DMS53 (cell line): ENCODE measurements around the gene ADA.

Experiments
- DNase-seq: peaks from one replicate; lab custom pipeline; 2025; lab: John Stamatoyannopoulos, UW

The ADA gene

GRCh38 chr20:44644667-44645131 lies 6.8 kb downstream of the ADA start:
- DNase-seq: no peak

GRCh38 chr20:44644230-44644617 lies 7.3 kb downstream of the ADA start:
- no peak for DNase-seq

- peak; percentile 75 for DNase-seq
Measured at GRCh38 chr20:44643596-44644229, 7.8 kb downstream of the ADA start.

- no peak for DNase-seq
Measured at GRCh38 chr20:44643154-44643519, 8.4 kb downstream of the ADA start.

GRCh38 chr20:44642203-44643153 lies 9.0 kb downstream of the ADA start:
- DNase-seq: peak; percentile 89

GRCh38 chr20:44641325-44641724 lies 10.2 kb downstream of the ADA start:
- DNase-seq: no peak

- DNase-seq: no peak
Measured at GRCh38 chr20:44640522-44640921, 11.0 kb downstream of the ADA start.

GRCh38 chr20:44637522-44638372 lies 13.8 kb downstream of the ADA start:
- no peak for DNase-seq

GRCh38 chr20:44637042-44637441 lies 14.5 kb downstream of the ADA start:
- DNase-seq: no peak

- no peak for DNase-seq
Measured at GRCh38 chr20:44635877-44636276, 15.6 kb downstream of the ADA start.

- no peak for DNase-seq
Measured at GRCh38 chr20:44633872-44634600, 17.5 kb downstream of the ADA start.

- DNase-seq: no peak
Measured at GRCh38 chr20:44633187-44633810, 18.2 kb downstream of the ADA start.

- no peak for DNase-seq
Measured at GRCh38 chr20:44632103-44632752, 19.3 kb downstream of the ADA start.

- DNase-seq: no peak
Measured at GRCh38 chr20:44630297-44630696, 21.2 kb downstream of the ADA start.

- DNase-seq: no peak
Measured at GRCh38 chr20:44629542-44629941, 22.0 kb downstream of the ADA start.

GRCh38 chr20:44629017-44629385 lies 22.5 kb downstream of the ADA start:
- no peak for DNase-seq

GRCh38 chr20:44627364-44628010 lies 24.0 kb downstream of the ADA start:
- no peak for DNase-seq

GRCh38 chr20:44626278-44626677 lies 25.2 kb downstream of the ADA start:
- DNase-seq: no peak

GRCh38 chr20:44625361-44625760 lies 26.1 kb downstream of the ADA start:
- no peak for DNase-seq

- DNase-seq: no peak
Measured at GRCh38 chr20:44624743-44625271, 26.7 kb downstream of the ADA start.
